ACC112 (cell line): ENCODE measurements around the gene ERN1.
"Not testable (repeated sequence)": the region's sequence is repeated elsewhere in the genome, so short reads cannot be mapped to it uniquely, and the experiment has no call there.

Experiments
- H2AFZ ChIP-seq: fragments of 200-600 bp; sonication (generic); one replicate; pipeline ENCODE4 v1.6.0; 2017; ENCODE audit warnings: antibody characterized with exemption, low read length; ENCODE audit not compliant: unreplicated experiment
- H3K27ac ChIP-seq: fragments of 200-600 bp; sonication (generic); 2 replicates; pipeline ENCODE4 v1.5.1; 2014; ENCODE audit warnings: low read depth, mild to moderate bottlenecking, antibody characterized with exemption, low read length, moderate library complexity
- H3K27me3 ChIP-seq: fragments of 200-600 bp; sonication (generic); 2 replicates; pipeline ENCODE4 v1.6.1; 2014; ENCODE audit warnings: mild to moderate bottlenecking, antibody characterized with exemption, low read length, moderate library complexity, mixed read lengths; ENCODE audit not compliant: insufficient read depth
- H3K36me3 ChIP-seq: fragments of 200-600 bp; sonication (generic); 2 replicates; pipeline ENCODE4 v1.6.1; 2016; ENCODE audit warnings: mild to moderate bottlenecking, antibody characterized with exemption, low read length, moderate library complexity, mixed read lengths; ENCODE audit not compliant: insufficient read depth
- H3K4me1 ChIP-seq: fragments of 200-600 bp; sonication (generic); one replicate; pipeline ENCODE4 v1.6.1; 2016; ENCODE audit warnings: low read length, mixed read lengths; ENCODE audit not compliant: insufficient read depth, unreplicated experiment, control insufficient read depth
- H3K4me3 ChIP-seq: fragments of 200-600 bp; sonication (generic); 2 replicates; pipeline ENCODE4 v1.5.1; 2014; ENCODE audit warnings: mild to moderate bottlenecking, low read depth, low read length
- H3K79me2 ChIP-seq: fragments of 200-600 bp; sonication (generic); one replicate; pipeline ENCODE4 v1.6.0; 2016; ENCODE audit warnings: low read length; ENCODE audit not compliant: control insufficient read depth, unreplicated experiment, insufficient read depth

ERN1 gene

DNA sequence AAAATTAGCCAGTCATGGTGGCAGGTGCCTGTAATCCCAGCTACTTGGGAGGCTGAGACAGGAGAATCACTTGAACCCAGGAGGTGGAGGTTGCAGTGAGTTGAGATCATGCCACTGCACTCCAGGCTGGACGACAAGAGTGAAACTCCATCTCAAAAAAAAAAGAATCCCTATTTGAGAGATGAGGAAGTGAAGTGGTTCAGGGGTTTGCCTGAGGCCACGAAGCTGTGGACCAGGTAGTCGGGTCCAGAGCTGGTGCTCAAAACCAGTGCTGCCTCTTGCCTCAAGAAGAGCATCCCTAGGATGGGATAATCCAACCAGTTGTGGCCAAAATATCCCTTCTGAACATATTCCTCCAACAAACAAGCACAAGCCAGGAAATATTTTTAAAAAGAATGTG lies 37.7 kb upstream of the ERN1 start:
- H3K36me3 ChIP-seq, H2AFZ ChIP-seq, H3K79me2 ChIP-seq, H3K4me3 ChIP-seq, H3K4me1 ChIP-seq, H3K27me3 ChIP-seq, H3K27ac ChIP-seq: not testable (repeated sequence)

DNA sequence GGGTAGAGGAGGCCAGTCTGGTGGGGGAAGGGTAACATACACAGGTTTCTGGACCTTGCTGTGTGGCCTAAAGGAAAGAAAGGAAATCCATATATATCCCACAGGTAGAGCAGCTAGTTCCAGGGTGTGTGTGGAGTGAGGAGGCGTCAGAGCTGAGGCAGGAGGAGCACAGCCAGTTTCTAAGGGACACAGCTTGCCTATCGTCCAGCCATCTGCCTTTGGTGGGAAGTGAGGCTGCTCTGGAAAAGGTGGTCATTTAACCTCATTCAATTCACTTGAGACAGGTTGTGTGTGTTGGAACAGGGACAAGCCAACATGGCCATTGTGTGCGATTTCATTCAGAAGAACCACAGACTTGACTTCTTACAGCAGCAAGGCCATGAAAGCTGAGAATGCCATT lies 36.9 kb upstream of the ERN1 start:
- Histone ChIP-seq H2AFZ (no peak overlapping the region), H3K4me1 (no peaks in the 10 kb centered on the region), H3K79me2 (no peaks in the 10 kb centered on the region), H3K4me3 (no peak overlapping the region), H3K27me3 (no peaks in the 10 kb centered on the region), H3K36me3 (no peaks in the 10 kb centered on the region), H3K27ac (no peak overlapping the region)

DNA sequence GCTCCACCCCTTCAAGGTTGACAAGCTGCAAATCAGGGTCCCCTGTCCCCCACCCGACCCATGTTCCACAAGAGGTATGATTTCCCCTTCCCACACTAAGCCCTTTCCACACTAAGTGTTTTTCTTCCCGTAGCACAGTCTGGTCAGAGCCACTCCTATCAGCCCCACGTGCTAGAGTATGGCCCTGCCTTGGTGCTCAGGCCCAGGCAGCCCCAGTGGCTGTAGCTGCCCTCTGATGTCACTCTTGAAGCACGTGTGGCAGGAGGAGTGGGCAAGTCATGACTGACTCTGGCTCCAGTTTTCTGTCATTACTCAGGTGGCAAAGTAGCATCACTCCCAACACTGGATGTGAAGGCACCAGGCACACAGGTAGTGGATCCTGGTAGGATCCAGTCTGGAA lies 35.4 kb upstream of the ERN1 start:
- H3K27ac ChIP-seq = no peak overlapping the region
- H3K27me3 ChIP-seq = no peaks in the 10 kb centered on the region
- H3K79me2 ChIP-seq = no peaks in the 10 kb centered on the region
- H3K4me3 ChIP-seq = no peak overlapping the region
- H2AFZ ChIP-seq = no peak overlapping the region
- no peaks in the 10 kb centered on the region for H3K36me3 ChIP-seq
- no peaks in the 10 kb centered on the region for H3K4me1 ChIP-seq

DNA sequence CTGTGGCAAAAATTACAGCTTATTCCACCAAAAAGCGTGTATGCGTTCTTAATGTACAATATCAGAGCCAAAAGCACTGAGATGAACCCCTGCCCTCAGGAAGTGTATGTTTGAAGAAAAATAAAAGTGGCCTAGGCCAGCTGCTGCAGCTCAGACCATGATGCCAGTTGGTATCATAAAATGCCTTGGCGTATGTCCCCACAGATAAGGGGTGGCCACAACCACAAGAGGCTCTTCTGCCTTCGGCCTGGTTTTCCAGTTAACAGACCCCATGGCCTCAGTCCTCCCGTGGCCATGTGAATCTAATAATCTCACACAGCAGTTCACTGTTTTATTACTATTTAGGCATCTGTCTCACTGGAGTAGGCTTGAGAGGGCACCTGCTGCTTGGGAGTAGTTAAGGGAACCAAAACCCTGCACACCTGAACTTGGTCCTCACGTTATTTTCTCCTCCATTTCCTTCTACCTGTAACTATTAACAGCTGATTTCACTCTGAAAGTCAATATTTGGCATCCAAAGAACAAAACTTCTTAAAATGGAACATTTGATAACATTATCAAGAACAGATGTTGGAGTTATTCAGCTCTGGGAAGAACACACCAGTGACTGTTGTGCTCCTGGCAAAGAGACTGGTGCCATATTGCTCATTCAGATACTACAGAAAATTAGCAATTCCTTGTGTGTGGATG lies 34.8 kb upstream of the ERN1 start:
- no peaks in the 10 kb centered on the region for H3K27me3 ChIP-seq
- no peaks in the 10 kb centered on the region for H3K36me3 ChIP-seq
- H3K27ac ChIP-seq = no peak overlapping the region
- H3K79me2 ChIP-seq = no peaks in the 10 kb centered on the region
- H3K4me1 ChIP-seq = no peaks in the 10 kb centered on the region
- H2AFZ ChIP-seq = no peak overlapping the region
- H3K4me3 ChIP-seq = no peak overlapping the region

DNA sequence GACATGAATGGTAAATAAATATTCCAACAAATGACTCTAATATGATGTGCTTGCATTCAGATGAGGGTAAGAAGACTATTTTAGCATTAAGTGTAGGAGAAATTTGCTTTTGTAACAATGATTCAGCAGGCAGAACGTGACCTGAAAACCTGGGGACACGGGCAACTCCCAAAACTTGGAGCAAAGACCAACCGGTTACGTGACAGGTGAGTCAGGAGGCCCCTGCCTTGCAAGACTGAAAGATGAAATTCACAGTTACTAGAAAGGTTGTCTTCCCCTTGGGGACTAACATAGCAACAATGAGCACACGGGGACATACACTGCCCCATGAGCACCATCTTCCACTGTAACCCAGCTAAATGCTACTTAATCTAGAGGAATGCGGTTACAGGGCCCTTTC lies 33.5 kb upstream of the ERN1 start:
- no peak overlapping the region for H3K4me3 ChIP-seq
- no peak overlapping the region for H2AFZ ChIP-seq
- no peak overlapping the region for H3K27ac ChIP-seq
- H3K36me3 ChIP-seq = no peaks in the 10 kb centered on the region
- H3K79me2 ChIP-seq = no peaks in the 10 kb centered on the region
- no peaks in the 10 kb centered on the region for H3K4me1 ChIP-seq
- H3K27me3 ChIP-seq = no peaks in the 10 kb centered on the region

DNA sequence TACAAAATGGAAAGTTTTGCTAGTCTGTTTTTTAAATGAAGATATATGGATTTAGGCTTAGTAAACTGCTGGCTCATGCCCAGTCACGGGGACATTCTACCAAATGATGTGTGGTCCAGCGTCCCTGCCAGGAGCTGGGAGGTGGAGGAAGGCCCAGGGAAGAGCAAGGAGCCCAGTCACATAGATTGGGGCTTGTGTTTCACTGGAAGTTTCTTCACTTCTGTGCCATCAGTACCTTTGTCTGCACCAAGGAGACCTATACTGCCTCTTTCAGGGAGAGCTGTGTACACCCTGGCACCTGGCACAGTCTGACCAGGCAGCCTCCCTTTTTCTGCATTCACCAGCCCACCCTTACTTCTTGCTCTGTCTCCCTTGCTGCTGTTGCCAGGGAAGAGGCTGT lies 32.6 kb upstream of the ERN1 start:
- Histone ChIP-seq H3K4me3 (no peak overlapping the region), H3K27ac (no peak overlapping the region)

DNA sequence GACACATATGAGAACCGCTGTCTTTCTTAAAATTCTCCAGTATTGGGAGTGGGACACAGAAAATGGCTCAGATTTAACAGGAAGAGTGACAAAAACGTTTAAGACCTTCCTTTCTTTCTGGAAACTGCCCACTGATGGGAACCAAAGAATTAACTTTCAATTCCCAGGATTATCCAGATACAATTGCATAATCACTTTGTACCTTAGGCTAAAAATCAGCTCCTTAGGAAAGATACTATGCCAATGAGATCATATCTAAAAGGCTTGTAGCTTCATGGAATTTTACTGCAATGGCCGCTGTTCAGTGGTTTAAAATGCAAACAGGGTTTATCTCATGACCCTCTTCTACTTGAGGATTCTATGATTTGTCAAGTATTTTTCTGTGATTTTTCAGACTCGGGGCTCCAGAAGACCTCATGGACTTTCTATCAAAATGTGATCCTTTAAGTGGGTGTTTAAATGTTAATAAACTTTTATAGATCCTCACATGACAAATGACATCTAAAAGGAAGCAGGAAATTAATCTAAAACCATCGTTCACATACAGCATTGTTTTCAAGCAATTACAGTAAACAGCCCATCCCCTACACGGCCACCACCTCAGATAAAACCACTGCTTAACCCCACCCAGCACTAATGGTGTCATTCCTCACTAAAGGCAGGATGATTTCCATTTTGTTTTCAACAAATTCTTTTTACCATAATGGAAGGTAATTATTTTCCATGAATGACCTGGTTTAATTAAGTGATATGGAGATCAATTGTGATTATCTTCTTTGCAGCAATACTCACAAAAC lies 31.6 kb upstream of the ERN1 start:
- no peak overlapping the region for H3K27ac ChIP-seq
- H3K4me3 ChIP-seq = no peak overlapping the region
- H2AFZ ChIP-seq = no peak overlapping the region
- H3K4me1 ChIP-seq = no peaks in the 10 kb centered on the region
- H3K36me3 ChIP-seq = no peaks in the 10 kb centered on the region
- H3K27me3 ChIP-seq = no peaks in the 10 kb centered on the region
- no peaks in the 10 kb centered on the region for H3K79me2 ChIP-seq

More for the DNA sequence above, 32.6 kb upstream of the ERN1 start:
- H2AFZ ChIP-seq = no peak overlapping the region
- no peaks in the 10 kb centered on the region for H3K27me3 ChIP-seq
- H3K79me2 ChIP-seq = no peaks in the 10 kb centered on the region
- H3K4me1 ChIP-seq = no peaks in the 10 kb centered on the region
- no peaks in the 10 kb centered on the region for H3K36me3 ChIP-seq

DNA sequence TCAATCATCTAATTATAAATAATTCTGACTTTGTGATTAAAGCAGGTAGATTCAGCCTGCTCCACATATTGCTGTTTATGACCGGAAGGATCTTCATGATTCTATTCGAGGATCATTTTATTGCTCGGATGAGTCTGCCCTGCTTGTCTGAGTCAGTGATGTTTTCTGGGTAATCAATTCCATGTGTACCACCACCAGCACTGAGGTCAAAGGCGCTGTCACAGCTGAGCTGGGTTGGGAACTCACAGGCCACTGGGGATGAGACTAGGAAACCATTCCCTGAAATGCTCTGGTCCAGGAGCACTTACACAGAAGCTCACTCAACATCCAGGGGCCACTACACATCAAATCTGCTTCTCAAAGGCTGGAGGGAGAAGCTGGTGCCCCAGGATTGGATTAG lies 30.4 kb upstream of the ERN1 start:
- no peaks in the 10 kb centered on the region for H3K4me1 ChIP-seq
- no peaks in the 10 kb centered on the region for H3K36me3 ChIP-seq
- no peak overlapping the region for H3K27ac ChIP-seq
- H3K4me3 ChIP-seq = no peak overlapping the region
- H2AFZ ChIP-seq = no peak overlapping the region
- H3K79me2 ChIP-seq = no peaks in the 10 kb centered on the region
- H3K27me3 ChIP-seq = no peaks in the 10 kb centered on the region

DNA sequence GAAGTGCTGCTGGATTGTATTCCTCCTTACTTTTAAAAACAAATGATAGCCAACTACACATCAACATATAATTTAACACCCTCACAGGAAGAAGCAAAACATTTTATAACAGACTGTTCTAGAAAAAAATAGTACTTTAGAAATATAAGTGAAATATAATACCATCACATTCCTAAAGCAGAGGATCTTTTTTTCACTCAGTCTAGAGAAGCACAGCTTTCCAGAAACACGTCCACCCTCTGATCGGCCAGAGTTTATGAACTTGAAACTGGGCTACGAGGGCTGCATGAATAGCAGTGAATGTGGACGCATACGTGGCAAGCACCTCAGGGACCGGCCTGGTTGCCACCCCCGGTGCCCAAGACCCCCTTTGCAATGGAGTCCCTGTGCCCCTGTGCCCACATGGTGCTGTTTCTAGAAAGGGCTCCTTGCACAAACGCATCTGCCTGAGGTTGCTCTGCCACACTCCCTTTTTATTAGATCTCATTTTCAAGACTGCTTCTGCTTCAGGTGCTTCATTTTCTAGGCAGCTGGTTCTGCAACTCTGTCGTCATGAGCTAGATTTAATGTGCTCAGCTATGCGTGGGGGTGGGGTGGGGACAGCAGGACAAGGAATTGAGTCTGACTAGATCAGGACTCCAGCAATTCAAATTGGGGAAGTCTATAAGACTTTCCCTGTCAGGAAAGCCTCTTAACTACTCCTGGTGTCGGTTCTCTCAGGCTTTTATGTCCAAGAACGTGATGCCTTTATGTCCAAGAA lies 29.1 kb upstream of the ERN1 start:
- Histone ChIP-seq H3K4me1 (no peaks in the 10 kb centered on the region), H3K27ac (no peak overlapping the region), H3K79me2 (no peaks in the 10 kb centered on the region), H3K36me3 (no peaks in the 10 kb centered on the region), H3K27me3 (no peaks in the 10 kb centered on the region), H3K4me3 (no peak overlapping the region), H2AFZ (no peak overlapping the region)

DNA sequence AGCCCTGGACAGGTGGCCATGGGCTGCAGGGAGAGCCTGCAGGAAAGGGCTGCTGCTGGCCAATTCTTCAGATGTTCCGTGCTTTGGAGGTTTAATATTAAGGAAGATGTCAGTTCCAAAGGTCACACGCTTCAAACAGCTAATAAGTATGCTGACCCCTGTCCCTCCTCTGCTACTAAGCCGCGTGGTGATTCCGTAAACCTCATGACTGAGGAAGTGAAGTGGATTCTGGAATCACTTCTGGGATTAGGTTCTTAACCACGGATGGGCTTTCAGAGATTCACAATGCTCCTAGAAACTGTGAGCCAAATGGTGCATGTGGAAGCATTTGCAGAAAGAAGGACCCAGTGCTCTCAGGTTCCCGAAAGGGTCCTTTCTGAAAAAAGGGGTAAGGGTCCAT lies 28.5 kb upstream of the ERN1 start:
- Histone ChIP-seq H2AFZ (no peak overlapping the region), H3K27me3 (no peaks in the 10 kb centered on the region), H3K4me1 (no peaks in the 10 kb centered on the region), H3K36me3 (no peaks in the 10 kb centered on the region), H3K27ac (no peak overlapping the region), H3K4me3 (no peak overlapping the region), H3K79me2 (no peaks in the 10 kb centered on the region)
